HG03521 (cell line): Measurements from ENCODE around the gene EFHC2.

ENCODE experiments used
- ATAC-seq: cut with Tn5 transposase; IDR thresholded peaks from one replicate; pipeline ENCODE4 v1.9.1; 2021; ENCODE audit warnings: mild to moderate bottlenecking, moderate library complexity; ENCODE audit not compliant: unreplicated experiment

Gene EFHC2

DNA sequence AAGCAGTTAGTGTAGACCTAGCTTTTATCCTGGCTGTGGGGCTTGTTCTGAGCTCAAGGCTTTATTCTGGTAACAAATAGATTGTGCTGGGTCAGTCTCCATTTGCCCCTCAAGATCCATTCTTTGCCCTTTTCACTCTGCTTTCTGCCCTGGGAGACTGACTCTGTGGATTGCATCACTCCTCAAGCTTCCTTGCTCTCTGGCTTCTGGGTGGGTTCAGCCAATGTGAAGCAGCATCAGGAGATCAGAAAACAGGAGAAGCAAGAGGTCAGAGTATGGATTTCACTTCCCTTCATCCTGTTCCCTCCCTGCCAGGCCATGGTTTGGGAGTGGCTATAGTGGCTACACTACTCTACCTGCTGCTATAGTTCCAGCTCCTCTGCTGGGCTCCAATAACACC lies 186.2 kb downstream of the EFHC2 start:
- ATAC-seq: no peak

DNA sequence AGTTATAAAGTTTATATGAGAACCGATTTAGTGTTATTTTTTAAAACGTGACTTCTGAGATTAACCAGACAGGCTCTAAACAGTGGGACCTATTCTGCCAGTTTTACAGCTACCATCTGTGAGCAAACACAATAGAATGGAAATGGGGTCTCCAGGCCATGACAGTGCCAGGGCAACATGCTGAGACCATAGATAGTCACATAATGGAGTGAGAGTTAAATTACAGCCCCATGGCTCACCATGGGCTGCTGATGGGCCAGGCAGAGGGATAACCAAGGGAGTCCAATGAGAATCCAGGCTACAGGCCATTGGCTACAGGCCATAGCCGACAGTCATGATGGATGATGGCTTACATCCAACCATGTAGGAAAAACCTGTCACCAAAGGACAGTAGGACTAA lies 186.7 kb downstream of the EFHC2 start:
- ATAC-seq: no peak

DNA sequence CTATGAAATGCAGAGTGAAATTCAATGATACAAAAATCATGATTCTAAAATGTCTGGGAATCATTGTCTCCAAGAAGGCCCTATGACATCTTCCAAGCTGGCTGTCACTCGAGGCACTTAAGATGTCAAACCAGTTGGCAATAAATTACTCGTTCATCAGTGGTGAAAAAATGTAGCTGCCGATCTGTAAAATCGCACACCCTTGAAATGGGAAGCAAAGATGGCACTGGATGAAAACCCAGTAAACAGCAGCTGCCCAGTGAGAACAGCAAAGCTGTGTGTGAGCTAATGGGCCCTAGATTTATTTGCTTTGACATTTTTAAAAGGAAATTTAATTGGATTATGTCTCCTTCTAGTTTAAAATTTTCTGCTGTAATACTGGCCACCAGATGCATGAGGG lies 188.3 kb downstream of the EFHC2 start:
- no peak for ATAC-seq

DNA sequence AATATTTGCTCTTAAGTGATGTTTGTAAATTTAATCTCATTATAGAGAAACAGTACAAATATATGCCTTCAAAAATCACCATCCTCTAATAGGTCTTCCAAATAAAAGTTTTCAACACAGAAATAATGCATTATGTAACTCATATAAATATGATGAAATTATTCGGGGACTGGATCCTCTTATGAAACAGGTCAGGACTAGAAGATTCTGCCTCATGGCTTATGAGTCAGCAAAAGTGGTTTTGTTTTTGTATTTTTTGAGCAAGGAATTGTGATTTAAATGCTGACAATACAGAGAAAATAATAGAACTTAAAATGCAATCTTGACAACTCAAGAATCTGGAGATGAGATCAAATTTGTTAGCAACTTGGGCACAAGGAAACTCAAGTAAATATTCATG lies 190.6 kb downstream of the EFHC2 start:
- no peak for ATAC-seq

DNA sequence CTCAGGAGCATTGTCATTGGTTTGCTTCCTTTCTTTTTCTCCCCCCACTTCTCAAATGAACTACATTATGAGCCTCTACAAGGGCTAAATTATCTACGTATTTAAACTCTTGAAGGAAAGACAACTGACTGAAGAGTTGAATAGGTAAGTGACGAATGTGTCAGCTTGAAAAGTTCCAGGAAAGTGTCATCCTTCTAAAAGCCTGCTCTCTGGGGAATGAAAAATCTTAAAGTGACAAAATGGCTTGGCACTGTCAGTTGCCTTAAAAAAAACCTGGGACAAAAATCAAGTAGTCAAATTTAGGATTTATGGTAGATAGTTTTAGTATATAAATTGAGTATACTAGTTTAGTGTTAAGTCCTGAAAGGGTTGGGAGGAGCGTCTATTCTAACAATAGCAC lies 196.3 kb downstream of the EFHC2 start:
- no peak for ATAC-seq

DNA sequence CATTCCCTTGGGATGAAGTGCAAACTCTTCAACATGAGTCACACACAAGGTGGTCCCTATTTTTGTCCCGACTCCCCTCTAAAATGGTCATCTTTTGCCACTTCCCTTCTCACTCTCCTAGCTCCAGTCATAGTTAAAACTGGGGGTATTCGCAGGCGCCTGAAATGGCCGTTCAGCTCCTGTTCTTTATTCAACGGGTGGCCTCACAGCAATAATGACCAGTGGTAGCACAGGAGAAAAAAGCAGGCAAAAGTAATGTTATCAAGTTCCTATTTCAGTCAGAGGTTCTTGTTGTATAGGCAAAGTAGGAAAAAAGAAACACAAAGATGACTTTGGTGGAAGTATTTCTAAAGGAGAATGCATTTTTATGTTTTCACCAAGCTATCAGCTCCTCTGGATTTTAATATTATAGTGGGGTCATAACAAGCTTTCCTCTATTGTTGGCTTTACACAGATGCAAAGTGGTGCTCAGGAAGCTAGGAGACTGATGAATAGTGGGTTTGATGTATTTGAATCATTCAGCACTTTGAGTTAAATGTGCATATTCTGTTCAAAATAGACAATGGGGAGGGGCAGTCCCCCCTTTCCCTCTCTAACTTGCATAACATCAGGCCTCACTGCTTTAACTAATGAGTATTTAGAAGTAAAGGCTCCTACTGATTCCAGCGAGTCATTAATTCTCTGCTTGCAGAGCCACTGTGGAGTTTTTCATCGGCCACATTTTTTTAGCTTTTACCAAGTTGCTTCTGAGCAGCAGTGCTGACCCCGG lies 199.1 kb downstream of the EFHC2 start:
- no peak for ATAC-seq

DNA sequence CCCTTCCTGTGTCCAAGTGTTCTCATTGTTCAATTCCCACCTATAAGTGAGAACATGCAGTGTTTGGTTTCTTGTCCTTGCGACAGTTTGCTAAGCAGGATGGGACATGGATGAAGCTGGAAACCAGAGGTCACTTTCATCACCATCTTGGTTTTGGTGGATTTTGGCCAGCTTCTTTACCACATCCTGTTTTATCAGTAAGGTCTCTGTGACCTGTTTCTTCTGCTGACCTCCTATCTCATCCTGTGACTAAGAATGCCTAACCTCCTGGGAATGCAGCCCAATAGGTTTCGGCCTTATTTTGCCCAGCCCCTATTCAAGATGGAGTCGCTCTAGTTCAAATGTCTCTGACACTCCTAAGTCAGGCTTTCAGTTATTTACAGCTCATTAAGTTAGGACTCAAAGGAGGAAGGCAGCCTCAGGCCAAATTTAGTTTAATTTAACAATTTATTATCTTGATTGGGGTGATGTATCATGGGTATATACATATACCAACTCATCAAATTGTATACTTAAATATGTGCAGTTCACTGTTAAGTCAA lies 200.3 kb downstream of the EFHC2 start:
- no peak for ATAC-seq

DNA sequence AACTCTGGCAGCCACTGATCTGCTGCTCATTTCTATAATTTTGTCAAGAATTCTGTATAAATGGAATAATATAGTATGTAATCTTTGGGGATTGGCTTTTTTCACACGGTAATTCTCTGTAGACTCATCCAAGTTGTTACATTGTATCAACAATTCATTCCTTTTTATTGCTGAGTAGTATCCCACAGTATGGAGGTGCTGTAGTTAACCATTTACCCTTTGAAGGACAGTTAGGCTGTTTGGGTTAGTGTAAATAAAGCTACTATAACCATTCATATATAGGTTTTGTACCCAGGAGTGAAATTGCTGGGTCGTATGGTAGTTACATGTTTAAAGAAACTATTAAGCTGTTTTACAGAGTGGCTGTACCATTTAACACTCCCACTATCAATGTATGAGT lies 213.3 kb downstream of the EFHC2 start:
- no peak for ATAC-seq

DNA sequence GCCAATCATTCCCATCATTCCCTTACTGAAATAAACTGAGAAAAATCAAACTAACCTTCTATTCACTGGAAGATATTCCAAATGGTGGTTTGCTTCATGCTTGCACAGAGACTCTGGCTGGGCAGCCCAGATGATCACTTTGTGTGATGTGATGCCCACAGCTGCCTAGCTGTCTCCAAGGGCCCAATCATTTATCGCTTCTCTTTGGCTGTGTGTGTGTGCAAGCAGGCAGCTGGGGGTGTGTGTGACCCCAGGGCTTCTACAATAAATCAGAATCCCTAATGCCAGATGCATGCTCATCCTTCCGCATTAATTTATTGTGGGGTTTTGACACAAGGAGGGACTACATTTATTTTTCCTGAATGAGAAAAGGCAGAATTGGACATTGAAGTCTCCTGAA lies 230.1 kb downstream of the EFHC2 start:
- no peak for ATAC-seq

DNA sequence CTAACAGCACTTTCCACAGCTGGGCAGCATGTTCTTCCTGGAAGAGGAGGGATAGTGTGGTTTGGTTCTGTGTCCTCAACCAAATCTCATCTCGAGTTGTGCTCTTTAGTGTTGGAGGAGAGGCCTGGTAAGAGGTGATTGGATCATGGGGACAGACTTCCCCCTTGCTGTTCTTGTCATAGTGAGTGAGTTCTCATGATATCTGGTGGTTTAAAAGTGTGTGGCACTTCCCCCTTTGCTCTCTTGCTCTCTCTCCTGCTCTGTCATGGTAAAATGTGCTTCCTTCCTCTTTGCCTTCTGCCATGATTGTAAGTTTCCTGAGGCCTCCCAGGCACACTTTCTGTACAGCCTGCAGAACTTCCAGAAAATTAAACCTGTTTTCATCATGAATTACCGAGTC lies 236.6 kb downstream of the EFHC2 start:
- ATAC-seq: no peak

DNA sequence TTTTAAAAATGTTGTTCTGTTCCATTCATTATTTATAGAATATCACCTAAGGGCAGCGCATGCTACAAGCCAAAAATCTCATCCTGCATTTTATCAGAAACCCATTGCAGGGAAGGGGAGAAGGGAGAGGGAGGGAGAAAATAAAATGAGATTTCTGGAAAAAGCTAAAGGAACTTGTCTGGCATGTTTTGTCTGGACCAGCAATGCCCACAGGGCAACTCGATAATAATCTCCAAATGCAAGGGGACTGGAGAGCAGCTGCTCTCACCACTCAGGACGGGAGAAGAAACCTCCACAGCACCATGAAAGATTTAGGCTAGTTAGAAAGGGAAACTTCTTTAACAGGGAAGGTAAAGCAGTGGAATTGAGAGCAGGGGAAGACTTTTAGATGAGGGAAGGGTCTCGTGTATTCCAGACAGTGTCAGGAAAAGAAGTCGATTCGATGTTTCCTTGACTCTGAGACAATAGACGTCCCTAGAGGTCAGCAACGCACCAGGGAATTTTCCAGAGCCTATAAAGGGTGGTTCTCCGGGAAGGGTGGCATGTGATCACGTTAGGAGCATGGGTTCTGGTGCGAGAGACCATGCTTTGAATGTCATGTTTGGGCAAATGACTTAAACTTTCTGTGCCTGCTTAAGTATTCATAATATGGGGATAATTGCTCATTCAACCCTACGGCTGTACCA lies 238.1 kb downstream of the EFHC2 start:
- ATAC-seq: no peak

DNA sequence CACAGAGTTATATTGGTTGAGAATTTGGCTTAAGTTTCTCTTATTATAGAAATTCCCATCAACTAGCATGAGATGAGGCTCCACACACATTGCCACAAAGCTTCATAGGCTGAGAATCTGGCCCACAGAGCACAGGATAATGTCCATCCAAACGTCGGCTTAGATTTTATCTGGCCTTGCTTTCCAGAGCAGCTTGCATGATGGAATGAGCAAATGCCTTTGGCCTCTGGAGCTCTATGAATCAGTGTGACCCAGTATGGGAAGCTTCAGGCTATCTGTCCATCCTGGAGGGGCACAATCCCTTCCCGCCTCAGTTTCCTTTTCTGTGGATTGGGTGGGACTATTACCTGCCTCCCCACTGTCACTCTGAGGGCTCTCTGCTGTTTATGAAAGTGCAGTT lies 238.8 kb downstream of the EFHC2 start:
- ATAC-seq: no peak

DNA sequence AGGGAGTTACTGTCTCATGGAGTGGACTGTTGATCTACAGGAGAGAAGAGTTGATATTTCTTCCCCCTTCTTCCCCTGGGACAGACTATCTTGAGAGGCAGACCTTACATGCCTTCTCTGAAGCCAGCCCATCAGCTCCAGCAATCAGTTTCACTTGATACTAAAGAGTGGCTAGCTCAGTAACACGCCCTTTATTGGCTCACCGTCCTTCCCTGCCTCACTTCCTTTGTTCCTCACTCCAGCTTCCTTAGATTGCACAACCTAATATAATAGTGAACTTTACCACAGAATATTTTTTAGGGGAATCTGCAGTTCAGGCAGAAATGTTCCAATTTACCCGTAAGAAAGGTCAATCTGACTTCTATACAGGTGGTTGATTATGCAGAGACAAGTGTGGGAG lies 242.2 kb downstream of the EFHC2 start:
- ATAC-seq: no peak

DNA sequence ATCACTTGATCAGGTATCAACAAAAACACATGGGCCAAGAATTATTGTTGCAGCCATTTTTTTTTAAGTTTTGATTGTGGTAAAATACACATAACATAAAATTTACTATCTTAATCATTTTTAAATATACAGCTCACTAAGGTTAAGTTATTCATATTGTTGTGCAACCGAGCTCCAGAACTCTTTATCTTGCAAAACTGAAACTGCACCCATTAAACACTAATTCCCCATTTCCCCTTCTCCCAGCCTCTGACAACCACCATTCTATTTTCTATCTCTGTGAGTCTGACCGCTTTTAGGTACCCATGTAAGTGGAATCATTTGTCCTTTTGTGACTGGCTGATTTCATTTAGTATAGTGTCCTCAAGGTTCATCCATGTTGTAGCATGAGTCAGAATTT lies 244.1 kb downstream of the EFHC2 start:
- no peak for ATAC-seq
